WTC11 (cell line): ENCODE measurements around the gene FRMD6. TPM values are rescaled to one million over a fixed set of nuclear protein-coding genes. Genes with fewer than 3 reads are reported as not detected.

ENCODE experiments used
- ATAC-seq: fragments of 200-7000 bp; cut with Tn5 transposase; 2 replicates; pipeline ENCODE4 v1.10.0; 2021; ENCODE audit warnings: mild to moderate bottlenecking, moderate library complexity
- CTCF ChIA-PET: fragments of 300-600 bp; sonication (Branson Sonifier 250); formaldehyde crosslinking; loops from one replicate; lab custom pipeline; 2021; ENCODE audit warnings: antibody characterized with exemption; lab: Charles Lee
- POLR2A ChIA-PET: fragments of 350-600 bp; sonication (Branson Sonifier 250); formaldehyde crosslinking; loops from one replicate; lab custom pipeline; 2021; ENCODE audit warnings: antibody characterized with exemption; lab: Charles Lee
- DNase-seq: peaks from one replicate; pipeline ENCODE4 v3.0.0; 2021; ENCODE audit warnings: low spot score
- H3K27ac Mint-ChIP-seq: 2 replicates; pipeline ENCODE4 v1.8.0; 2021; ENCODE audit warnings: mixed read lengths
- H3K27me3 Mint-ChIP-seq: 2 replicates; pipeline ENCODE4 v1.8.0; 2021; ENCODE audit warnings: low read depth, mild to moderate bottlenecking, moderate library complexity, mixed read lengths
- H3K36me3 Mint-ChIP-seq: 2 replicates; pipeline ENCODE4 v1.8.0; 2021; ENCODE audit warnings: mixed read lengths
- H3K4me1 Mint-ChIP-seq: 2 replicates; pipeline ENCODE4 v1.8.0; 2022; ENCODE audit warnings: mixed read lengths
- H3K4me3 Mint-ChIP-seq: 2 replicates; pipeline ENCODE4 v1.8.0; 2021; ENCODE audit warnings: mild to moderate bottlenecking, moderate library complexity, mixed read lengths
- H3K9me3 Mint-ChIP-seq: 2 replicates; pipeline ENCODE4 v1.8.0; 2021; ENCODE audit warnings: mixed read lengths
- AFF4 ChIP-seq: sonication (generic); formaldehyde crosslinking; IDR thresholded peaks from 2 replicates; pipeline ENCODE4 v1.8.1; 2023; ENCODE audit warnings: mild to moderate bottlenecking, missing genetic modification reagents, borderline replicate concordance
- ATF2 ChIP-seq: sonication (generic); formaldehyde crosslinking; IDR thresholded peaks from 2 replicates; pipeline ENCODE4 v1.8.1; 2022; ENCODE audit warnings: low read depth, missing genetic modification reagents, borderline replicate concordance
- CTCF ChIP-seq: fragments of 200-600 bp; IDR thresholded peaks from 2 replicates; pipeline ENCODE4 v1.8.0; 2022; ENCODE audit warnings: antibody characterized with exemption
- ERG ChIP-seq: fragments of 250-450 bp; sonication (Bioruptor Pico); IDR thresholded peaks from 2 replicates; pipeline ENCODE4 v1.8.0; 2021; ENCODE audit warnings: mild to moderate bottlenecking
- FOXP1 ChIP-seq: sonication (generic); formaldehyde crosslinking; IDR thresholded peaks from 2 replicates; pipeline ENCODE4 v1.8.0; 2022; ENCODE audit warnings: missing genetic modification reagents, mild to moderate bottlenecking, moderate library complexity, borderline replicate concordance
- GTF2I ChIP-seq: fragments of 250-450 bp; sonication (Bioruptor Pico); conservative IDR thresholded peaks from 2 replicates; pipeline ENCODE4 v1.4.0; 2021; ENCODE audit warnings: mild to moderate bottlenecking
- MAX ChIP-seq: sonication (generic); formaldehyde crosslinking; IDR thresholded peaks from 2 replicates; pipeline ENCODE4 v1.8.0; 2022; ENCODE audit warnings: mild to moderate bottlenecking, missing genetic modification reagents
- MYBL2 ChIP-seq: sonication (generic); formaldehyde crosslinking; IDR thresholded peaks from 2 replicates; pipeline ENCODE4 v1.8.1; 2023; ENCODE audit warnings: mild to moderate bottlenecking, moderate library complexity, missing genetic modification reagents
- NFE2L1 ChIP-seq: sonication (generic); formaldehyde crosslinking; IDR thresholded peaks from 2 replicates; pipeline ENCODE4 v1.8.1; 2023; ENCODE audit warnings: missing genetic modification reagents
- SMAD4 ChIP-seq: sonication (generic); formaldehyde crosslinking; IDR thresholded peaks from 2 replicates; pipeline ENCODE4 v1.8.0; 2022; ENCODE audit warnings: mild to moderate bottlenecking, missing genetic modification reagents
- USF1 ChIP-seq: sonication (generic); formaldehyde crosslinking; IDR thresholded peaks from 2 replicates; pipeline ENCODE4 v1.8.0; 2022; ENCODE audit warnings: mild to moderate bottlenecking, missing genetic modification reagents
- ZNF263 ChIP-seq: sonication (generic); formaldehyde crosslinking; IDR thresholded peaks from 2 replicates; pipeline ENCODE4 v1.8.1; 2022; ENCODE audit warnings: low read depth, mild to moderate bottlenecking, moderate library complexity, missing genetic modification reagents
- total RNA-seq: library from RNA; stranded (reverse); gene quantifications from 3 replicates; pipeline ENCODE4 v1.2.3, GENCODE V29; 2021
- TF ChIP-seq, protein P1 (sequence below): sonication (generic); formaldehyde crosslinking; IDR thresholded peaks from 2 replicates; pipeline ENCODE4 v1.8.0; 2023; ENCODE audit warnings: missing genetic modification reagents
- TF ChIP-seq, protein P2 (sequence below): sonication (generic); formaldehyde crosslinking; IDR thresholded peaks from 2 replicates; pipeline ENCODE4 v1.8.1; 2022; ENCODE audit warnings: mild to moderate bottlenecking, moderate library complexity, missing genetic modification reagents

FRMD6 gene
- total RNA-seq, 1 experiment from 2014 or later = 21.8 TPM

- H3K4me3 Mint-ChIP-seq = no peak overlapping the region
- no peaks in the 10 kb centered on the region for H3K27me3 Mint-ChIP-seq
- peaks cover 15% of the 10 kb centered on the region for H3K9me3 Mint-ChIP-seq
- no peak for DNase-seq
- TF ChIP-seq MYBL2 (no peak), ZNF263 (CRISPR knock-in tag) (no peak), ERG (CRISPR knock-in tag) (no peak), NFE2L1 (no peak), CTCF (no peak), ATF2 (CRISPR knock-in tag) (no peak), USF1 (CRISPR knock-in tag) (no peak), FOXP1 (CRISPR knock-in tag) (no peak), SMAD4 (CRISPR knock-in tag) (no peak), AFF4 (CRISPR knock-in tag) (no peak), MAX (CRISPR knock-in tag) (no peak), GTF2I (CRISPR knock-in tag) (no peak)
- TF ChIP-seq, protein P1, sequence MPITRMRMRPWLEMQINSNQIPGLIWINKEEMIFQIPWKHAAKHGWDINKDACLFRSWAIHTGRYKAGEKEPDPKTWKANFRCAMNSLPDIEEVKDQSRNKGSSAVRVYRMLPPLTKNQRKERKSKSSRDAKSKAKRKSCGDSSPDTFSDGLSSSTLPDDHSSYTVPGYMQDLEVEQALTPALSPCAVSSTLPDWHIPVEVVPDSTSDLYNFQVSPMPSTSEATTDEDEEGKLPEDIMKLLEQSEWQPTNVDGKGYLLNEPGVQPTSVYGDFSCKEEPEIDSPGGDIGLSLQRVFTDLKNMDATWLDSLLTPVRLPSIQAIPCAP (CRISPR knock-in tag) = no peak
- TF ChIP-seq, protein P2, sequence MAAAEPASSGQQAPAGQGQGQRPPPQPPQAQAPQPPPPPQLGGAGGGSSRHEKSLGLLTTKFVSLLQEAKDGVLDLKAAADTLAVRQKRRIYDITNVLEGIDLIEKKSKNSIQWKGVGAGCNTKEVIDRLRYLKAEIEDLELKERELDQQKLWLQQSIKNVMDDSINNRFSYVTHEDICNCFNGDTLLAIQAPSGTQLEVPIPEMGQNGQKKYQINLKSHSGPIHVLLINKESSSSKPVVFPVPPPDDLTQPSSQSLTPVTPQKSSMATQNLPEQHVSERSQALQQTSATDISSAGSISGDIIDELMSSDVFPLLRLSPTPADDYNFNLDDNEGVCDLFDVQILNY (CRISPR knock-in tag) = no peak
- H3K4me1 Mint-ChIP-seq = peaks cover 8% of the 10 kb centered on the region
- H3K36me3 Mint-ChIP-seq = peaks cover 10% of the 10 kb centered on the region
- H3K27ac Mint-ChIP-seq = no peak overlapping the region
- CTCF ChIA-PET = no interaction called here
- POLR2A ChIA-PET = no interaction called here
- ATAC-seq = no peak
These were observed 17.2 kb downstream of the FRMD6 start for GRCh38 chr14:51668870-51669269.
